CD4-positive, alpha-beta memory T cell (primary cell): Measurements from ENCODE around the gene AMER3. TPM values are rescaled to one million over a fixed set of nuclear protein-coding genes. Genes with fewer than 3 reads are reported as not detected.
"Not testable (repeated sequence)": the region's sequence is repeated elsewhere in the genome, so short reads cannot be mapped to it uniquely, and the experiment has no call there.

ENCODE experiments used
- CTCF ChIA-PET: fragments of 350-600 bp; sonication (Branson Sonifier 250); formaldehyde crosslinking; loops from one replicate; lab custom pipeline; 2021; ENCODE audit warnings: inconsistent platforms; ENCODE audit not compliant: partially characterized antibody; lab: Charles Lee
- POLR2A ChIA-PET: fragments of 350-600 bp; sonication (Branson Sonifier 250); formaldehyde crosslinking; loops from one replicate; lab custom pipeline; 2021; ENCODE audit not compliant: partially characterized antibody; lab: Charles Lee
- DNase-seq, 5 donors: peaks; one replicate each; pipeline versions ENCODE4 v3.0.0 to v3.0.0-alpha.2; 2020 to 2022; ENCODE audit warnings: mixed read lengths in 1 of 5
- H3K27ac ChIP-seq: one replicate; pipeline ENCODE4 v1.7.0; 2013; ENCODE audit warnings: low read depth, low read length
- H3K27me3 ChIP-seq: 2 replicates; pipeline ENCODE4 v1.7.0; 2013; ENCODE audit warnings: mild to moderate bottlenecking, low read length, moderate library complexity; ENCODE audit not compliant: insufficient read depth
- H3K36me3 ChIP-seq: 2 replicates; pipeline ENCODE4 v1.7.0; 2013; ENCODE audit warnings: mild to moderate bottlenecking, low read length, moderate library complexity; ENCODE audit not compliant: insufficient read depth
- H3K4me1 ChIP-seq: 2 replicates; pipeline ENCODE4 v1.7.0; 2013; ENCODE audit warnings: mild to moderate bottlenecking, low read length, moderate library complexity; ENCODE audit not compliant: insufficient read depth
- H3K4me3 ChIP-seq, 2 donors: one replicate each; pipeline ENCODE4 v1.7.0; 2013; ENCODE audit warnings: low read length in 2 of 2, mild to moderate bottlenecking in 1 of 2
- H3K9me3 ChIP-seq, 2 donors: one replicate each; pipeline ENCODE4 v1.7.0; 2013; ENCODE audit warnings: low read length in 2 of 2, control low read depth in 1 of 2; ENCODE audit not compliant: control insufficient read depth in 1 of 2
- H3K27ac Mint-ChIP-seq, 7 donors: one replicate each; pipeline ENCODE4 v1.8.0; 2020 to 2021; ENCODE audit warnings: mixed read lengths in 7 of 7, mild to moderate bottlenecking in 6 of 7, inconsistent platforms in 3 of 7, moderate library complexity in 3 of 7
- H3K27me3 Mint-ChIP-seq, 2 donors: one replicate each; pipeline ENCODE4 v1.8.0; 2020 to 2021; ENCODE audit warnings: mixed read lengths in 2 of 2
- H3K36me3 Mint-ChIP-seq, 2 donors: one replicate each; pipeline ENCODE4 v1.8.0; 2020 to 2021; ENCODE audit warnings: mixed read lengths in 2 of 2, inconsistent platforms in 1 of 2, mild to moderate bottlenecking in 1 of 2
- H3K4me1 Mint-ChIP-seq, 4 donors: one replicate each; pipeline ENCODE4 v1.8.0; 2020 to 2021; ENCODE audit warnings: mixed read lengths in 4 of 4, mild to moderate bottlenecking in 1 of 4
- H3K4me3 Mint-ChIP-seq, 8 donors: one replicate each; pipeline ENCODE4 v1.8.0; 2020 to 2021; ENCODE audit warnings: mixed read lengths in 8 of 8, mild to moderate bottlenecking in 7 of 8, moderate library complexity in 6 of 8, inconsistent platforms in 3 of 8
- H3K9me3 Mint-ChIP-seq, 8 donors: one replicate each; pipeline ENCODE4 v1.8.0; 2020 to 2021; ENCODE audit warnings: mixed read lengths in 8 of 8, mild to moderate bottlenecking in 5 of 8, inconsistent platforms in 3 of 8, moderate library complexity in 1 of 8
- intact Hi-C: fragments of 100-400 bp; cut with micrococcal nuclease; formaldehyde crosslinking; loops from one replicate; pipeline ENCODE4 v1.15.1; 2023
- polyA plus RNA-seq, 2 donors: library from polyadenylated mRNA; unstranded; fragments of 300-500 nt; fragmentation: Illumina TruSeq; gene quantifications; one replicate each; pipeline ENCODE4 v1.2.3, GENCODE V29; 2021
- total RNA-seq, 2 experiments: library from RNA; stranded (reverse); gene quantifications; one replicate each; pipeline ENCODE4 v1.2.3, GENCODE V29; 2021

AMER3 gene
- total and polyA plus RNA-seq, 4 experiments from 2014 or later, result not detected

DNA sequence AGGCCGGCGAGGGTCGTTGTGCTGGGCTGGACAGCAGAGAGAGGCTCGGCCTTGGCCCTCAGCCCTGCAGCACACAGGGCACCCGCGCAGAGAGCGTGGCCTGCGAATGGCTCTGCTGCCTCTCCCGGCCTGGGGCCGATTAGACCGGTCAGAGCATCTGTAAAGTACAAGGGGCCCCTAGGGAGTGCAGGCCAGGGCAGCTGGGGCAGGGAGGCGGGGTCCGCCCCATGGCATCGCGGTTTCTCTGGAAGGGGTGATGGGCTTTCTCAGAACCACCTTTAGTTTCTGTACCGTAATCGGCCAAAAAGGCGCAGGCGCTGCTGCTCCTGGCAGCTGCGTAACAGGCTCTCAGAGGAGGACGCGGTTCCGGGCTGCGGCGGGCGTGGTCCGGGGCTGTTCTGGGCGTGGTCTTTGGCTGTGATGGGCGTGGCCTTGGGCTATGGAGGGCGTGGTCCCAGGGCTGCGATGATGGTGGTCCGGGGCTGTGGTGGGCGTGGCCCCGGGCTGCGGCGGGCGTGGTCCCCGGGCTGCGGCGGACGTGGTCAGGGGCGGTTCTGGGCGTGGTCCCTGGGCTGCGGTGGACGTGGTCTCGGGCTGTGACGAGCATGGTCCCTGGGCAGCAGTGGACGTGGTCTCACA, 27.9 kb upstream of the AMER3 start:
- Mint-ChIP-seq H3K9me3 (peaks cover 0 to 3% (median 0%) of the 10 kb centered on the region in 8 donors), H3K4me1 (peaks cover 5 to 34% (median 17%) of the 10 kb centered on the region in 4 donors), H3K27ac (peak overlapping the region; percentile 89 to 97 (median 95)), H3K4me3 (peak overlapping the region; percentile 85 to 92 (median 88)), H3K27me3 (peaks cover 0 to under 1% of the 10 kb centered on the region in 2 donors), H3K36me3 (peaks cover 0 to 3% of the 10 kb centered on the region in 2 donors)
- Histone ChIP-seq H3K27ac (peak overlapping the region; percentile 80), H3K36me3 (no peaks in the 10 kb centered on the region), H3K4me3 (peak overlapping the region; percentile 81 to 83), H3K27me3 (no peaks in the 10 kb centered on the region), H3K4me1 (peaks cover 22% of the 10 kb centered on the region), H3K9me3 (no peaks in the 10 kb centered on the region)
- ChIA-PET CTCF (interaction anchor here (0.8 to 2.0 kb wide), 4 partner anchors 10 to 765 kb away, joined by 3 to 7 read pairs (median 5); no protein-coding TSS in a partner anchor), POLR2A (interaction anchor here (1.4 to 2.8 kb wide), 4 partner anchors 71 to 765 kb away, joined by 3 to 13 read pairs (median 11); partner anchors contain the start of genes IMP4 and MZT2A)
- peak; percentile 90 to 95 (median 92) for DNase-seq
- intact Hi-C loops, result loop anchor here (1.0 to 5.0 kb wide), 5 partner anchors 70 to 955 kb away; partner anchors contain the start of genes FAM168B and IMP4

DNA sequence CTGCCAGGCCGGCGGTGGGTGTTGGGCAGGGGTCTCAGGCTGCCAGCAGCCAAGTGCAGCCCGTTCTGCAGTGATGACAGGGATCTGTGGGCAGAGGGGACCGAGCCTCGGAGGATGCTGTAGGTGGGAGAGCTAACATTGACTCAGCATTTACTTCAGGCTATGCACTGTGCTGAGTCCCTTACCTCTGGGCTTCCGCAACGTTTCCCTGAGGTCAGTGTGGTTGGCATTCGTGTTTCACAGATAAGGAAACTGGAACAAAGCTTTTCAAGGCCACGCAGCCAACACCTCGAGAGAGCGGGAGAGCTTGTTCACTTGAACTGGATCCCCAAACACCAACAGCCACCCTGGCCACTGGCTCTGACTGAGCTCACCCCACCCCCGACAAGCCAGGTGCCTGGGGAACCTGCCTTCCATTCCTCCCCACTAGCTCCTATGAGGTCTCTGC, 27.3 kb upstream of the AMER3 start:
- Mint-ChIP-seq H3K4me1 (peaks cover 5 to 34% (median 17%) of the 10 kb centered on the region in 4 donors), H3K27me3 (no peaks in the 10 kb centered on the region), H3K27ac (peak overlapping the region; percentile 89 to 97 (median 95)), H3K36me3 (peaks cover 0 to 3% of the 10 kb centered on the region in 2 donors), H3K9me3 (peaks cover 0 to 3% (median 0%) of the 10 kb centered on the region in 8 donors), H3K4me3 (peak overlapping the region; percentile 75 to 92 (median 86))
- Histone ChIP-seq H3K27me3 (no peaks in the 10 kb centered on the region), H3K36me3 (no peaks in the 10 kb centered on the region), H3K4me1 (peaks cover 22% of the 10 kb centered on the region), H3K4me3 (peak overlapping the region in 1 of 2 donors; percentile 45), H3K9me3 (no peaks in the 10 kb centered on the region), H3K27ac (peak overlapping the region; percentile 80)
- DNase-seq, result peak in 4 of 5 donors; percentile 63 to 83 (median 70)
- intact Hi-C loops, result loop anchor here (5.0 kb wide), 3 partner anchors 356 to 954 kb away; partner anchors contain the start of gene IMP4
- CTCF ChIA-PET, result interaction anchor here (0.8 to 2.0 kb wide), 4 partner anchors 9 to 765 kb away, joined by 3 to 7 read pairs (median 5); no protein-coding TSS in a partner anchor
- POLR2A ChIA-PET, result interaction anchor here (0.7 to 2.8 kb wide), 5 partner anchors 70 to 765 kb away, joined by 3 to 13 read pairs (median 9); partner anchors contain the start of genes IMP4, MZT2A, MZT2B and SMPD4

DNA sequence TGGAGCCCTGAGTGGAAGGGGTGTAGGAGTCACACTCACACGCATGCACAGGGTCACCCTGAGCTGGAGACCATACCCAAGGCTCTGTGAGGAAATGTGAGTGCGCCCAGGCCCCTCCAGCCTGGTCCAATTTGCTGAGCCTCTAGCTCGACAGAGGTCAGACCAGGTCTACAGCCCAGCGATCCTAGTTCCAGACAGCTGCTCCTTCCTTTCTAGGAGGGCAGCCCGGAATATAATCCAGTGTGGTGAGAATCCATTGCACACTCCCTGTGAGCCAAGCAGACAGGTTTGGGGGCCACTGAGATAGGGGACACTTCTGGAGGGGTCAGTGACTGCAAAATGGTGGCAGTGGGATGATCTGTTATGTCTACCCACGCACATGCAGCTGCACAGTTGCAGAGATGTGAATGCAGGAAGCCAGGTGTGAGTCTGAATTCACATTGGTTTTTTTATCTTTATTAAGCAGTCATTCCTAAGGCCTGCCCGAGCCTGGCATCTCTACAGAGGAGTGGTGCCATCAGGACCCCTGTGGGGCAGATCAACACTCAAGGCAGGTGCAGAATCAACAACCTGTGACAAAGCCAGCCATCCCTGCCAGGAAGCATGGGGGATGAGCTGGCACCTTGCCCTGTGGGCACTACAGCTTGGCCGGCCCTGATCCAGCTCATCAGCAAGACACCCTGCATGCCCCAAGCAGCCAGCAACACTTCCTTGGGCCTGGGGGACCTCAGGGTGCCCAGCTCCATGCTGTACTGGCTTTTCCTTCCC, 26.6 kb upstream of the AMER3 start, which contains the start of gene GPR148:
Gene GPR148 (plus strand): TSS at position 522 of the 768 bp plus-strand sequence. CDS start 82 bp downstream, at position 604.
- intact Hi-C loops, result loop anchor here (5.0 kb wide), 3 partner anchors 356 to 954 kb away; partner anchors contain the start of gene IMP4
- Mint-ChIP-seq H3K27me3 (no peaks in the 10 kb centered on the region), H3K36me3 (peaks cover 0 to 3% of the 10 kb centered on the region in 2 donors), H3K4me1 (peaks cover 5 to 34% (median 17%) of the 10 kb centered on the region in 4 donors), H3K27ac (peak within 1 kb of the TSS; percentile 89 to 97 (median 95)), H3K9me3 (peaks cover 0 to 4% (median 0%) of the 10 kb centered on the region in 8 donors), H3K4me3 (peak within 1 kb of the TSS; percentile 75 to 92 (median 86))
- no peaks in the 10 kb centered on the region for H3K36me3 ChIP-seq
- ChIA-PET CTCF (interaction anchor here (0.8 to 2.0 kb wide), 4 partner anchors 8 to 764 kb away, joined by 3 to 7 read pairs (median 5); no protein-coding TSS in a partner anchor), POLR2A (interaction anchor here (0.7 to 2.8 kb wide), 4 partner anchors 69 to 547 kb away, joined by 3 to 13 read pairs (median 11); partner anchors contain the start of genes IMP4, MZT2B and SMPD4)
- H3K27me3 ChIP-seq, result no peaks in the 10 kb centered on the region
- peak within 1 kb of the TSS; percentile 80 for H3K27ac ChIP-seq
- H3K4me1 ChIP-seq, result peaks cover 22% of the 10 kb centered on the region
- peak in 3 of 5 donors; percentile 9 to 23 (median 14) for DNase-seq
- peak within 1 kb of the TSS in 1 of 2 donors; percentile 45 for H3K4me3 ChIP-seq
- no peaks in the 10 kb centered on the region for H3K9me3 ChIP-seq

DNA sequence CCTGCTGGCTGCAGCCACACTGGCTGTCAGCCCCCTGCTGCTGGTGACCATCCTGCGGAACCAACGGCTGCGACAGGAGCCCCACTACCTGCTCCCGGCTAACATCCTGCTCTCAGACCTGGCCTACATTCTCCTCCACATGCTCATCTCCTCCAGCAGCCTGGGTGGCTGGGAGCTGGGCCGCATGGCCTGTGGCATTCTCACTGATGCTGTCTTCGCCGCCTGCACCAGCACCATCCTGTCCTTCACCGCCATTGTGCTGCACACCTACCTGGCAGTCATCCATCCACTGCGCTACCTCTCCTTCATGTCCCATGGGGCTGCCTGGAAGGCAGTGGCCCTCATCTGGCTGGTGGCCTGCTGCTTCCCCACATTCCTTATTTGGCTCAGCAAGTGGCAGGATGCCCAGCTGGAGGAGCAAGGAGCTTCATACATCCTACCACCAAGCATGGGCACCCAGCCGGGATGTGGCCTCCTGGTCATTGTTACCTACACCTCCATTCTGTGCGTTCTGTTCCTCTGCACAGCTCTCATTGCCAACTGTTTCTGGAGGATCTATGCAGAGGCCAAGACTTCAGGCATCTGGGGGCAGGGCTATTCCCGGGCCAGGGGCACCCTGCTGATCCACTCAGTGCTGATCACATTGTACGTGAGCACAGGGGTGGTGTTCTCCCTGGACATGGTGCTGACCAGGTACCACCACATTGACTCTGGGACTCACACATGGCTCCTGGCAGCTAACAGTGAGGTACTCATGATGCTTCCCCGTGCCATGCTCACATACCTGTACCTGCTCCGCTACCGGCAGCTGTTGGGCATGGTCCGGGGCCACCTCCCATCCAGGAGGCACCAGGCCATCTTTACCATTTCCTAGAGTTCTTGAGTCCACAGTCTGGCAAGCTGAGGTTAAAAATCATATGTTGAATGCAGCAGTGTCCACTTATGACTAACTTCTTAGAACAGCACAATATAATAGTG, 25.7 kb upstream of the AMER3 start:
- H3K36me3 Mint-ChIP-seq, result peaks cover 0 to 3% of the 10 kb centered on the region in 2 donors
- no peak overlapping the region for H3K27ac ChIP-seq
- H3K9me3 Mint-ChIP-seq, result peaks cover 0 to 7% (median 2%) of the 10 kb centered on the region in 8 donors
- no peaks in the 10 kb centered on the region for H3K36me3 ChIP-seq
- peak in 2 of 5 donors; percentile 2 to 19 for DNase-seq
- ChIA-PET CTCF (interaction anchor here (1.9 to 2.0 kb wide), 2 partner anchors 68 to 144 kb away, joined by 7 read pairs; no protein-coding TSS in a partner anchor), POLR2A (no interaction called here)
- no peaks in the 10 kb centered on the region for H3K27me3 ChIP-seq
- peaks cover 22% of the 10 kb centered on the region for H3K4me1 ChIP-seq
- peak overlapping the region in 3 of 8 donors; percentile 14 to 64 (median 56) for H3K4me3 Mint-ChIP-seq
- peaks cover 5 to 34% (median 17%) of the 10 kb centered on the region in 4 donors for H3K4me1 Mint-ChIP-seq
- no peaks in the 10 kb centered on the region for H3K9me3 ChIP-seq
- intact Hi-C loops, result loop anchor here (5.0 kb wide), 3 partner anchors 357 to 953 kb away; partner anchors contain the start of gene IMP4
- no peaks in the 10 kb centered on the region for H3K27me3 Mint-ChIP-seq
- peak overlapping the region; percentile 58 to 95 (median 87) for H3K27ac Mint-ChIP-seq
- no peak overlapping the region for H3K4me3 ChIP-seq

DNA sequence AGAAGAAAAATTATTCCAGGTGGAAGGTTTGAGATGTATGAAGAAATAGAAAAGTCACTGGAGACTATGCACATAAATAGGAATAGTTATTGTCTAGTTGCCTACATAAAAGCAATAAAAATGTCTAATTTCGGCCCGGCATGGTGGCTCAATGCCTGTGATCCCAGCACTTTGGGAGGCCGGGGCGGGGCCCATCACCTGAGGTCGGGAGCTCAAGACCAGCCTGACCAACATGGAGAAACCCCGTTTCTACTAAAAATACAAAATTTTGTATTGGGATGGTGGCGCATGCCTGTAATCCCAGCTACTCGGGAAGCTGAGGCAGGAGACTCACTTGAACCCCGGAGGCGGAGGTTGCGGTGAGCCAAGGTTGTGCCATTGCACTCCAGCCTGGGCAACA, 23.1 kb upstream of the AMER3 start:
- H3K27me3 ChIP-seq, H3K9me3 ChIP-seq, DNase-seq, H3K4me3 ChIP-seq, H3K27me3 Mint-ChIP-seq, CTCF ChIA-PET, POLR2A ChIA-PET, H3K4me1 ChIP-seq, H3K27ac ChIP-seq, H3K36me3 ChIP-seq, H3K36me3 Mint-ChIP-seq, H3K4me3 Mint-ChIP-seq, intact Hi-C loops: not testable (repeated sequence)
- peaks cover 3 to 23% (median 9%) of the 10 kb centered on the region in 4 donors for H3K4me1 Mint-ChIP-seq
- peak overlapping the region in 1 of 7 donors; percentile 31 for H3K27ac Mint-ChIP-seq
- H3K9me3 Mint-ChIP-seq, result peaks cover 0 to 16% (median 6%) of the 10 kb centered on the region in 8 donors

DNA sequence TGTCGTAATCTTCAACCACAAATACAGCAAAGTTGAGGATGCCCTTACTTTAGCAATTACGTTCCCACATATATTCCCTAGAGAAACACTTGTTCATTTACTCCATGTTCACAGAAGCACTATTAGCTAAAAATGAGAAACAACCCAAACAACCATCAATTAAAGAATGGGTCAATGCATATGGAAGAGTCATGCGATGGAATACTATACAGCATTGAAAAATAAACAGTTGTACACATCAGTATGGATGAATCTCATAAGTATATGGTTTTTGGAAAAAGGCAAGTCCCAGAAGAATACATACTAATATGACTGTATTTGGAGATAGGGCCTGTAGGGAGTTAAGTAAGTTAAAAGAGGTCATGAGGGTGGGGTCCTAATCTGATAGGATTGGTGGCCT, 20.1 kb upstream of the AMER3 start:
- CTCF ChIA-PET, result no interaction called here
- H3K4me1 Mint-ChIP-seq, result peaks cover 0 to 1% (median 0%) of the 10 kb centered on the region in 4 donors

More for the DNA sequence above, 20.1 kb upstream of the AMER3 start:
- Histone ChIP-seq H3K4me1 (no peaks in the 10 kb centered on the region), H3K27me3 (no peaks in the 10 kb centered on the region), H3K27ac (no peak overlapping the region), H3K9me3 (no peaks in the 10 kb centered on the region), H3K4me3 (no peak overlapping the region), H3K36me3 (no peaks in the 10 kb centered on the region)
- H3K9me3 Mint-ChIP-seq, result peaks cover 0 to 12% (median 6%) of the 10 kb centered on the region in 8 donors
- POLR2A ChIA-PET, result no interaction called here
- no peak for DNase-seq
- peaks cover 1 to 4% of the 10 kb centered on the region in 2 donors for H3K27me3 Mint-ChIP-seq
- no peaks in the 10 kb centered on the region for H3K36me3 Mint-ChIP-seq
- no peak overlapping the region for H3K27ac Mint-ChIP-seq
- intact Hi-C loops, result no loop called here
- H3K4me3 Mint-ChIP-seq, result no peak overlapping the region
